ENCODE measurements around the gene SUN5.

- TF ChIP-seq, protein P1, sequence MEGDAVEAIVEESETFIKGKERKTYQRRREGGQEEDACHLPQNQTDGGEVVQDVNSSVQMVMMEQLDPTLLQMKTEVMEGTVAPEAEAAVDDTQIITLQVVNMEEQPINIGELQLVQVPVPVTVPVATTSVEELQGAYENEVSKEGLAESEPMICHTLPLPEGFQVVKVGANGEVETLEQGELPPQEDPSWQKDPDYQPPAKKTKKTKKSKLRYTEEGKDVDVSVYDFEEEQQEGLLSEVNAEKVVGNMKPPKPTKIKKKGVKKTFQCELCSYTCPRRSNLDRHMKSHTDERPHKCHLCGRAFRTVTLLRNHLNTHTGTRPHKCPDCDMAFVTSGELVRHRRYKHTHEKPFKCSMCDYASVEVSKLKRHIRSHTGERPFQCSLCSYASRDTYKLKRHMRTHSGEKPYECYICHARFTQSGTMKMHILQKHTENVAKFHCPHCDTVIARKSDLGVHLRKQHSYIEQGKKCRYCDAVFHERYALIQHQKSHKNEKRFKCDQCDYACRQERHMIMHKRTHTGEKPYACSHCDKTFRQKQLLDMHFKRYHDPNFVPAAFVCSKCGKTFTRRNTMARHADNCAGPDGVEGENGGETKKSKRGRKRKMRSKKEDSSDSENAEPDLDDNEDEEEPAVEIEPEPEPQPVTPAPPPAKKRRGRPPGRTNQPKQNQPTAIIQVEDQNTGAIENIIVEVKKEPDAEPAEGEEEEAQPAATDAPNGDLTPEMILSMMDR (IDR thresholded peaks at IDR 0.05): no peak
- TF ChIP-seq POLR2A (IDR thresholded peaks at IDR 0.05) (no peak), EP300 (IDR thresholded peaks at IDR 0.05) (no peak)
These were observed 39.5 kb upstream of the SUN5 start for GRCh38 chr20:33043731-33044181.
